A673 (cell line): ENCODE data around the gene ITGB1BP1. TPM values are rescaled to one million over a fixed set of nuclear protein-coding genes. Genes with fewer than 3 reads are reported as not detected.

Experiments used
- Bru-seq: library from RNA; stranded (reverse); fragments of 400-500 nt; gene quantifications from one replicate; lab custom pipeline; 2021; lab: Mats Ljungman, UMichigan
- BruChase-seq, 2 experiments: library from RNA; stranded (reverse); fragments of 400-500 nt; gene quantifications; one replicate each; lab custom pipeline; 2021; lab: Mats Ljungman, UMichigan
- BruUV-seq: library from RNA; stranded (reverse); fragments of 400-500 nt; replicated peaks from 2 replicates; lab custom pipeline; 2021; lab: Mats Ljungman, UMichigan
- CTCF ChIA-PET: fragments of 300-600 bp; sonication (Branson Sonifier 250); formaldehyde crosslinking; loops from one replicate; lab custom pipeline; 2022; ENCODE audit warnings: antibody characterized with exemption; lab: Charles Lee
- POLR2A ChIA-PET: fragments of 300-600 bp; sonication (Branson Sonifier 250); formaldehyde crosslinking; loops from one replicate; lab custom pipeline; 2022; ENCODE audit warnings: antibody characterized with exemption; ENCODE audit not compliant: low non-redundant PET; lab: Charles Lee
- DNase-seq: peaks from one replicate; pipeline ENCODE4 v3.0.0-alpha.2; 2015; ENCODE audit warnings: low spot score
- H3K27ac ChIP-seq: fragments of 200-600 bp; sonication (generic); 2 replicates; pipeline ENCODE4 v1.5.1; 2016; ENCODE audit warnings: mixed run types, low read depth, mild to moderate bottlenecking, mixed read lengths, antibody characterized with exemption, low read length; ENCODE audit not compliant: poor library complexity, severe bottlenecking
- H3K27me3 ChIP-seq: fragments of 200-600 bp; sonication (generic); replicated peaks from 2 replicates; pipeline ENCODE4 v1.6.1; 2017; ENCODE audit warnings: mixed run types, low read depth, mild to moderate bottlenecking, mixed read lengths, antibody characterized with exemption, low read length; ENCODE audit not compliant: insufficient read depth, poor library complexity
- H3K36me3 ChIP-seq: fragments of 200-600 bp; sonication (generic); 2 replicates; pipeline ENCODE4 v1.6.1; 2016; ENCODE audit warnings: mixed run types, mild to moderate bottlenecking, mixed read lengths, antibody characterized with exemption, low read length; ENCODE audit not compliant: insufficient read depth, poor library complexity, severe bottlenecking
- H3K4me1 ChIP-seq: fragments of 200-600 bp; sonication (generic); 2 replicates; pipeline ENCODE4 v1.6.1; 2017; ENCODE audit warnings: mixed run types, mild to moderate bottlenecking, mixed read lengths, antibody characterized with exemption, low read length; ENCODE audit not compliant: insufficient read depth, poor library complexity, severe bottlenecking
- H3K4me3 ChIP-seq: fragments of 200-600 bp; sonication (generic); 2 replicates; pipeline ENCODE4 v1.5.1; 2016; ENCODE audit warnings: low read depth, mixed run types, mild to moderate bottlenecking, mixed read lengths, low read length; ENCODE audit not compliant: poor library complexity, severe bottlenecking
- H3K9me3 ChIP-seq: fragments of 200-600 bp; sonication (generic); 2 replicates; pipeline ENCODE4 v1.6.1; 2016; ENCODE audit warnings: mixed run types, low read depth, mild to moderate bottlenecking, mixed read lengths, antibody characterized with exemption, low read length; ENCODE audit not compliant: poor library complexity, severe bottlenecking
- EZH2 ChIP-seq: fragments of 200-600 bp; sonication (generic); IDR thresholded peaks from 2 replicates; pipeline ENCODE4 v1.6.1; 2017; ENCODE audit warnings: borderline replicate concordance, low read depth, mild to moderate bottlenecking, mixed read lengths, antibody characterized with exemption, low read length; ENCODE audit not compliant: poor library complexity, severe bottlenecking
- intact Hi-C: fragments of 100-400 bp; cut with micrococcal nuclease; formaldehyde crosslinking; loops from one replicate; pipeline ENCODE4 v1.10.0; 2022; ENCODE audit not compliant: unreplicated experiment
- long read RNA-seq: library from polyadenylated mRNA; stranded (forward); transcript quantifications from one replicate; pipeline ENCODE4 v2.0.0, GENCODE V29; 2022
- total RNA-seq: library from RNA; stranded (reverse); gene quantifications from 2 replicates; pipeline ENCODE4 v1.2.3, GENCODE V29; 2021
- TF ChIP-seq, protein P1 (sequence below): fragments of 300-800, 200-600 bp; sonication (generic); conservative IDR thresholded peaks from 2 replicates; pipeline ENCODE4 v1.5.1; 2017; ENCODE audit warnings: low read depth, mild to moderate bottlenecking, antibody characterized with exemption, low read length, moderate library complexity, mixed read lengths

ITGB1BP1 gene, protein sequence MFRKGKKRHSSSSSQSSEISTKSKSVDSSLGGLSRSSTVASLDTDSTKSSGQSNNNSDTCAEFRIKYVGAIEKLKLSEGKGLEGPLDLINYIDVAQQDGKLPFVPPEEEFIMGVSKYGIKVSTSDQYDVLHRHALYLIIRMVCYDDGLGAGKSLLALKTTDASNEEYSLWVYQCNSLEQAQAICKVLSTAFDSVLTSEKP
- total RNA-seq = 115 and 138 TPM in 2 replicates
- Bru-seq, nascent RNA = percentile 78 among the genes with signal in this experiment
- BruChase-seq, experiment 1, labeled RNA remaining after a 2-hour chase = percentile 89 among the genes with signal in this experiment
- BruChase-seq, experiment 2, labeled RNA remaining after a 6-hour chase = percentile 90 among the genes with signal in this experiment
- long read RNA-seq, full-length matches to known transcripts = 74 of 145 reads
- long read RNA-seq, partial matches to known transcripts = 34 of 145 reads
- long read RNA-seq, other reads (novel, unspliced or antisense) = 37 of 145 reads

DNA sequence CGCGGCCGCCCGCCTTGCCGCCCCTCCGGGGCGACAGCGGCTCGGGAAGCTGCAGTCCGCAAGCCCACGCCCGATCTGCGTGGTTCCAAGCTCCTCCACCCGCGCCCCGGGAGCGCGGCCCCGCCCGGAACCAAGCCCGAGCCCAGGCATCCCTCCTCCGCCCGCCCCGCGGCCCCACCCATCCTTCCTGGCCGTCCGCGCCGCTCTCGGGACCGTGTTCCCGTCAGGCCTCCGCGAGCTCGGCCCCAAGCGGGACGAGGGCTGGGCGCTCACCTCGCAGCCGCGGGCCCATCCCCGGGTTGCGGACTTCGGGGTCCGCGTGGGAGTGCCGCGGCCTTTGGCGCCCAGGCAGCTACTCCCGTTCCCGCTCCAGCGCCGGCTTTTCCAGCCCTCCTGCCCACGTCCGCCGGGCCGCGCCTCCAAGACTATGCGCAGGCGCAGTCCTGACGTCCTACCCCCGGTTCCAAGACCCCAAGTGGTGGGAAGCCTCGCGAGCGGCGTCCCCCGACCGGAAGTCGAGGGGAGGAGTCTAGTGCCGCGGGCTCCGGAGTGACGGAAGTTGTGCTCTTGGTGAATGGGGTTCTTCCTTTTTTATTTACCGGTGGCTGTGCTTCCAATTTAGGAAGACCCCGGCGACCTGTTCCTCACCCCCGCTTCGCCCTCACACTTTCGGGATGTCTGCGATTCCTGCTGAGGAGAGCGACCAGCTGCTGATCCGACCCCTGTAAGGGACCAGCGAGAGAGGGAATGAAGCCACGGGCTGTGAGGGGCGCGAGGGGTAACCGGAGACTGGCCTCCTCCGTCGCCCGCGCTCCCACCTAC lies at the start of gene ITGB1BP1, which contains the start of gene CPSF3:
TSS of gene ITGB1BP1 (minus strand) at position 429 of the 822 bp plus-strand sequence. CDS start 4,831 bp downstream, outside the sequence.
TSS of gene CPSF3 (plus strand) at position 555 of the 822 bp plus-strand sequence. CDS start at position 675, 120 bp downstream.
- Histone ChIP-seq H3K4me1 (peaks cover 15% of the 10 kb centered on the region), H3K4me3 (peak within 1 kb of the TSS; percentile 79), H3K9me3 (no peaks in the 10 kb centered on the region), H3K36me3 (no peaks in the 10 kb centered on the region), H3K27ac (peak within 1 kb of the TSS; percentile 83), H3K27me3 (no peaks in the 10 kb centered on the region)
- intact Hi-C loops = loop anchor here (5.0 kb wide), 1 partner anchor 281 kb away; no protein-coding TSS in a partner anchor
- BruUV-seq = no TSS peak
- TF ChIP-seq, protein P1, sequence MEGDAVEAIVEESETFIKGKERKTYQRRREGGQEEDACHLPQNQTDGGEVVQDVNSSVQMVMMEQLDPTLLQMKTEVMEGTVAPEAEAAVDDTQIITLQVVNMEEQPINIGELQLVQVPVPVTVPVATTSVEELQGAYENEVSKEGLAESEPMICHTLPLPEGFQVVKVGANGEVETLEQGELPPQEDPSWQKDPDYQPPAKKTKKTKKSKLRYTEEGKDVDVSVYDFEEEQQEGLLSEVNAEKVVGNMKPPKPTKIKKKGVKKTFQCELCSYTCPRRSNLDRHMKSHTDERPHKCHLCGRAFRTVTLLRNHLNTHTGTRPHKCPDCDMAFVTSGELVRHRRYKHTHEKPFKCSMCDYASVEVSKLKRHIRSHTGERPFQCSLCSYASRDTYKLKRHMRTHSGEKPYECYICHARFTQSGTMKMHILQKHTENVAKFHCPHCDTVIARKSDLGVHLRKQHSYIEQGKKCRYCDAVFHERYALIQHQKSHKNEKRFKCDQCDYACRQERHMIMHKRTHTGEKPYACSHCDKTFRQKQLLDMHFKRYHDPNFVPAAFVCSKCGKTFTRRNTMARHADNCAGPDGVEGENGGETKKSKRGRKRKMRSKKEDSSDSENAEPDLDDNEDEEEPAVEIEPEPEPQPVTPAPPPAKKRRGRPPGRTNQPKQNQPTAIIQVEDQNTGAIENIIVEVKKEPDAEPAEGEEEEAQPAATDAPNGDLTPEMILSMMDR = no peak
- no peak for TF ChIP-seq EZH2
- CTCF ChIA-PET = no interaction called here
- peak; percentile 99 for DNase-seq
- POLR2A ChIA-PET = interaction anchor here (0.5 kb wide), 1 partner anchor 272 kb away, joined by 3 read pairs; no protein-coding TSS in a partner anchor

DNA sequence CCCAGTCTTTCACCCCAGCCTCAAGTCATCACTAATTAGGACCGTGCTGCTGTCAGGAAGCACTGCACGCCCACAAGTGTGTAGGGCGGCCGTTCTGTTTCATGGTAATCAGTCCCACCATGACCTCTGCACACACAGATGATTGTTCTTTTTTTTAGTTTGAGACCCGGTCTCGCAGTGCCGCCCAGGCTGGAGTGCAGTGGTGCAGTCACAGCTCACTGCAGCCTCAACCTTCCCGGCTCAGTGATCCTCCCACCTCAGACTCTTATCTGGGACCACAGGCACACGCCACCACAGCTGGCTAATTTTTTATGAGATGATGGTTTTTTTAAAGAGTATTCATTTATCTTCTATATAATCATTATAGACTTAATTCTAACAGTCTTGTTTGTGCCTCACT lies 49.2 kb upstream of the ITGB1BP1 start:
- ChIA-PET POLR2A (no interaction called here), CTCF (no interaction called here)
- TF ChIP-seq, protein P1 = no peak
- no peak for TF ChIP-seq EZH2
- Histone ChIP-seq H3K4me3 (no peak overlapping the region), H3K36me3 (peaks cover 24% of the 10 kb centered on the region), H3K9me3 (no peaks in the 10 kb centered on the region), H3K27me3 (no peaks in the 10 kb centered on the region), H3K27ac (no peak overlapping the region), H3K4me1 (no peaks in the 10 kb centered on the region)
- intact Hi-C loops = no loop called here
- DNase-seq = no peak
- no TSS peak for BruUV-seq

DNA sequence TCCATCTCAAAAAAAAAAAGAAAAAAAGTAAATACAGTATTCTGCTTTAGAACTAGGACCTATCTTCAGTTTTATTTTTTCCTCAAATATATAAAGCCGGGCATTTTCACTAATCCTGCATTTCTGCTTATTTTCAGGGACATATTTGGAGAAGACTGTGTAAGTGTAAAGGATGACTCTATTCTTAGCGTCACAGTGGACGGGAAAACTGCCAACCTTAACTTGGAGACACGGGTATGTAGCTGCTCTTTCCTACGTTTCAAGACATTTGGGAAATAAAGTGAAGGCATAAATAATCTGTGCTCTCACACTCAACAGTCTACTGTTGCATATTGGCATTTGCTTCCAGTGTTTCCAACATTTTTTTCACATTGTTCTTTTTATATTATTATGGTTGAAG lies 47.9 kb upstream of the ITGB1BP1 start:
- no TSS peak for BruUV-seq
- no peak for TF ChIP-seq EZH2
- TF ChIP-seq, protein P1 = no peak
- intact Hi-C loops = no loop called here
- H3K4me1 ChIP-seq = no peaks in the 10 kb centered on the region
- H3K27ac ChIP-seq = no peak overlapping the region
- H3K9me3 ChIP-seq = no peaks in the 10 kb centered on the region
- DNase-seq = no peak
- no peak overlapping the region for H3K4me3 ChIP-seq
- no peaks in the 10 kb centered on the region for H3K27me3 ChIP-seq
- H3K36me3 ChIP-seq = peaks cover 19% of the 10 kb centered on the region
- CTCF ChIA-PET = no interaction called here
- POLR2A ChIA-PET = interaction anchor here (0.6 kb wide), 1 partner anchor 17 kb away, joined by 3 read pairs; no protein-coding TSS in a partner anchor
